ENCODE results near the gene ERO1A.
A peak's percentile ranks its signal among the peaks of the same experiment; 100 is the strongest.

Gene ERO1A

GRCh38 chr14:52602131-52602530 is 93.2 kb downstream of the ERO1A start:
- peak; percentile 10 for DNase-seq (ENCODE audit: low spot score)
- TF ChIP-seq CTCF (IDR thresholded peaks at IDR 0.05; ENCODE audit: extremely low read depth, missing control alignments): no peak

- no peak for TF ChIP-seq CTCF (IDR thresholded peaks at IDR 0.05; ENCODE audit: extremely low read depth, missing control alignments)
- no peak for DNase-seq (ENCODE audit: low spot score)
Observed at GRCh38 chr14:52599974-52600373, 95.4 kb downstream of the ERO1A start.

GRCh38 chr14:52598568-52598967 is 96.8 kb downstream of the ERO1A start:
- no peak for TF ChIP-seq CTCF (IDR thresholded peaks at IDR 0.05; ENCODE audit: extremely low read depth, missing control alignments)
- no peak for DNase-seq (ENCODE audit: low spot score)

GRCh38 chr14:52596861-52597260 is 98.5 kb downstream of the ERO1A start:
- no peak for DNase-seq (ENCODE audit: low spot score)
- TF ChIP-seq CTCF (IDR thresholded peaks at IDR 0.05; ENCODE audit: extremely low read depth, missing control alignments): no peak

GRCh38 chr14:52596320-52596719 is 99.0 kb downstream of the ERO1A start:
- TF ChIP-seq CTCF (IDR thresholded peaks at IDR 0.05; ENCODE audit: extremely low read depth, missing control alignments): no peak
- no peak for DNase-seq (ENCODE audit: low spot score)

GRCh38 chr14:52590318-52590717 is 105.0 kb downstream of the ERO1A start:
- TF ChIP-seq CTCF (IDR thresholded peaks at IDR 0.05; ENCODE audit: extremely low read depth, missing control alignments): no peak
- no peak for DNase-seq (ENCODE audit: low spot score)
